ENCODE data around the gene SMIM9.

SMIM9 gene

DNA sequence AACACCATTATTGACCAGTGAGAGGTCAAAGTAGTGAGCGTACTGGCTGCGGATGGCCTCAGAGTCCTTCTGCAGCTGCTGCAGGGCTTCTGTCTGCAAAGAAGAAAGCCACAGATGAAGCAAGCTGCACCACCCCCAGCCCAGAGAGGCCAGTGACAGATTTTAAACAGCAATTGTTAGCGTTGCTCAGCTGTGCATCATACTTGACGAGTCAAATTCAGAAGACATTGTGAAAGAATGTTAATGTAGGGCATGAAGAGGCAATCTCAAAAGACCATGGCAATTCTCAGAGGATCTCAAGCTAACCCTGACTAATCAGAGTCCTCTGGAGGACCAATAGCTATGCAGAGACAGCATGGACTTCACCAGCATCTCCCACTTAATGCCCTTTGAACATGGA, 55.2 kb downstream of the SMIM9 start:
- no peak for DNase-seq

DNA sequence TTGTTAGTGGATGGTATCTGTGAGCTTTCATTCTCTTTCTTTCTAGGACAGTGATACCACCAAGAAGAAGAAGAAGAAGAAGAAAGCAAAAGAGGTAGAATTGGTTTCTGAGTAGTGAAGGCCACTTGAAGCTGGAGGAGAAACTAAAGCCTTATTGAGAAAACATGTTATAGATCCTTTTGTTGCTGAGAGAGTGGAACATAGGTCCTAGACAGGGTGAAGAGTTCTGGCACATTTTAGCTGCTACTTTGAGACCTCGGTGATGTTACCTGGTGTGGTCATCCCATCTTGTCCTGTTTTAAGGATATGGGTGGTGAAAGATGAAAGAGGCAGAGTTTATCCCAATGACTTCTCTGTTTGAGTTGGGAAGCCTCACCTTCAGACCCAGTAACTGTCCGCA, 57.7 kb downstream of the SMIM9 start:
- no peak for DNase-seq

DNA sequence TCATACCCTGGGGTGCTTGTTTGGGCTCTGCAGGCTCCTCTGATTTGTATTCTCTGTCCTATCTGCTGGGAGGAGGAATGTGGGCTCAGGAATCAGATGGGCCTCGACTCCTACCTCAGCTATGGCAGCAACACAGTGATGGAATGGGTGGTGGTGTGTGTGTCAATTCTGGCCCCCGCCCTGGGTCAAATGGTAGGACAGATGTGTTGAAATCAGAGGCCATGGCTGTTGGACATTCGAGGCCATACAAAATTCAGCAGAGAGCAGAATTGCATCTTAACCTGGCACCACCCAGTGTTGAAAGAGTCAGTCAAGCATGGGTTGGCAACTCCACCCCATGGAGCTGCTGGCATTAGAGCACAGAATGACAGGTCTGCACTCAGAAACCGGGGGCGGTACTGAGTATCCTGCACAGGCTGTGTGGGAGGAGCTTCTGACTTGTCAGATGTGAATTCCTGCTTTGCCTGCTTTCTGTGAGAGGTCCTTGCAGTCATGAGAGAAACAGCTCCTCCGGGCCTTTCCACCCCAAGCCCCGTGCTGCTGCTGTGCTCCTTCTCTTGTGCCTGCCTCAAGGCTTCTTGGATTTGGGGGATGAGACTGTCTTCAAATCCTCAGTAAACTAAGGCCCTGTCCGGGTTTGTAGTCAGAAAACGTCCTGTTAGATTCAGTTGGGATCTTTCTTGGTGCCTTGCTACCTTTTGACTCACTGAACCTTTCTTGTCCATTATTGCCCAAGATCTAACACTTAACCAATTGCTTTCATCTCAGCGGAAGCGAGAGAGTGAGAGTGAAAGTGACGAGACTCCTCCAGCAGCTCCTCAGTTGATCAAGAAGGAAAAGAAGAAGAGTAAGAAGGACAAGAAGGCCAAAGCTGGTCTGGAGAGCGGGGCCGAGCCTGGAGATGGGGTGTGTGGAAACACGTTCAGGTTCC, 58.8 kb downstream of the SMIM9 start:
- no peak for DNase-seq

DNA sequence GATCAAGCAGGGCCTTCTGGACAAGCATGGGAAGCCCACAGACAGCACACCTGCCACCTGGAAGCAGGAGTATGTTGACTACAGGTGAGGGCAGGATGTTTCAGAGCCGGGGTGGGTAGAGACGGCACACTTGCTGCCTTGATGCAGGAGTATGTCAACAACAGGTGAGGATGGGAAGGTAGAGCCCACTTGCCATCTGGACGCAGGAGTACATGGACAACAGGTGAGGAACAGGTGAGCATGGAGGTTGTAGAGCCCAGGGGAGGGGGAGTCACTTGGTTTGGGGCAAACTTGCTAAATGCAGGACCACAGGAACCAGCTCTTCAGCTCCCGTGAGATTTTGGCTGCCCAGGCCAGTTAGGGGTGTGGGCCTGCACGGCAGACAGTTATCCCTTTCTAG, 59.8 kb downstream of the SMIM9 start:
- no peak for DNase-seq

Data from NCI-H446 (cell line).